ENCODE measurements around the gene FAM110A. TPM values are rescaled to one million over a fixed set of nuclear protein-coding genes. Genes with fewer than 3 reads are reported as not detected.

The FAM110A gene
- total and polyA plus RNA-seq, 4 donors = 8.6 to 17.9 (median 12.7) TPM

DNA sequence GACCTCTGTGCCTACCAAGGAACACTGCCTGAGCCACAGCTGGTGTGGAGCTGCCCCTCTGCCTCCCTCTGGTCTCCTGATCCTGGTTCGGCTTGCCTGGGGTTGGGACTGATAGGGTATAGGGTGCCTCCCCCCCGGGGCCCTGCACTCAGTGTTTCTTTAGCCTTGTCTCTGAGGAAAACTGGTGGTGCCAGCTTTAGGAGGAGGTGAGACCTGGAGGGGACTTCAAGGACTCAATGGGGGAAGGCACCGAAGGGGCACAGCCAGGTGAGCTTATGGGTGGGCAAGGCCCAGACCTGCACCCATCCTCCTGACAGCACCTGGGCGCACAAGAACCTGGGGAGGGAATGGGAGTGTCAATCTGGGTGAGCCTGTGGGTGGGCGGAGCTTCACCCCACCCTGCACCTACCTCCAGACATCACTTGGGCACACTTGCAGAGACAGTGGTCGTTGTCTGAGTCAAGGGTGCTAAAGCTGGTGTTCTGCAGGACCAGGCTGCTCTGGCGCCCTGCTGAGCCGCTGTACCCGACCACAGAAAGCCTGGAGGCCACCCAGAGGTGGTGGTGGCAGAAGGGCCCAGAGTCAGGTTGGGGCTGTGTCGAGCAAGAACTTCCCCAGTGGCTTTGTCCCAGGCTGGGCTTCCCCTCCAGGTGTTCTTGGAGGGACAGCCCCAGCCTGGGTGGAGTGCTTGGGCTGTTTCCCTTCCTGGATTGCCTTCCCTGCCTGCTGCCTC, 40.5 kb downstream of the FAM110A start:
- Histone ChIP-seq H3K27ac (ENCODE audit: low read depth in 1 of 2, low read length in 1 of 2) (no peak overlapping the region), H3K9me3 (ENCODE audit: control insufficient read depth in 4 of 4, insufficient read depth in 3 of 4, low read length in 3 of 4) (no peaks in the 10 kb centered on the region), H3K27me3 (ENCODE audit: control insufficient read depth in 3 of 3, insufficient read depth in 3 of 3, low read length in 2 of 3) (no peaks in the 10 kb centered on the region), H3K9ac (ENCODE audit: insufficient read depth in 1 of 2, low read length in 2 of 2) (no peak overlapping the region), H3K36me3 (ENCODE audit: control insufficient read depth in 4 of 4, insufficient read depth in 4 of 4, low read length in 4 of 4) (no peaks in the 10 kb centered on the region), H3K4me1 (ENCODE audit: control insufficient read depth in 5 of 5, insufficient read depth in 5 of 5, low read length in 5 of 5) (no peaks in the 10 kb centered on the region), H3K4me3 (no peak overlapping the region)
- WGBS, 2 donors = 82 to 86% methylated on average over 10 of the region's 10 CpGs
- DNase-seq (no peak), ATAC-seq (ENCODE audit: insufficient read depth, low FRiP score) (no peak)
- TF ChIP-seq, protein P1, sequence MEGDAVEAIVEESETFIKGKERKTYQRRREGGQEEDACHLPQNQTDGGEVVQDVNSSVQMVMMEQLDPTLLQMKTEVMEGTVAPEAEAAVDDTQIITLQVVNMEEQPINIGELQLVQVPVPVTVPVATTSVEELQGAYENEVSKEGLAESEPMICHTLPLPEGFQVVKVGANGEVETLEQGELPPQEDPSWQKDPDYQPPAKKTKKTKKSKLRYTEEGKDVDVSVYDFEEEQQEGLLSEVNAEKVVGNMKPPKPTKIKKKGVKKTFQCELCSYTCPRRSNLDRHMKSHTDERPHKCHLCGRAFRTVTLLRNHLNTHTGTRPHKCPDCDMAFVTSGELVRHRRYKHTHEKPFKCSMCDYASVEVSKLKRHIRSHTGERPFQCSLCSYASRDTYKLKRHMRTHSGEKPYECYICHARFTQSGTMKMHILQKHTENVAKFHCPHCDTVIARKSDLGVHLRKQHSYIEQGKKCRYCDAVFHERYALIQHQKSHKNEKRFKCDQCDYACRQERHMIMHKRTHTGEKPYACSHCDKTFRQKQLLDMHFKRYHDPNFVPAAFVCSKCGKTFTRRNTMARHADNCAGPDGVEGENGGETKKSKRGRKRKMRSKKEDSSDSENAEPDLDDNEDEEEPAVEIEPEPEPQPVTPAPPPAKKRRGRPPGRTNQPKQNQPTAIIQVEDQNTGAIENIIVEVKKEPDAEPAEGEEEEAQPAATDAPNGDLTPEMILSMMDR (IDR thresholded peaks at IDR 0.05; ENCODE audit: control extremely low read depth, extremely low read depth) = no peak

DNA sequence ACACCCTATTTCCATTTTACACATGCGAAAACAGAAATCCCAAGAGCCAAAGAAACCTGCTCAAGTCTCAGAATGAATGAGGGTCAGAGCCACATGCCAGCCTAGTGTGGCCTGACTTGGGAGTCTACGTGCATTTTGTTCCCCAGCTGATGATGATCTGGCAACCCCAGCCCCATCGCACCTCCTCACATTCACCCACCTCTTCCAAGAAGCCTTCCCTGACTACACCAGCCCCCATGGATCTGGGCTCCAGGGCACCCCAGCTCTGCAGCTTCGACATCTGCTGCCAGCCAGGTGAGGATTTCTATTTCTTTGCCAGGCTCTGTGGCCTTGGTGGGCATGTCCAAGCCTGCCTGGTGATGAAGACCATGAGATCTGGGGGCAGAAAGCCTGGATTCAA, 41.6 kb downstream of the FAM110A start:
- Histone ChIP-seq H3K4me1 (ENCODE audit: control insufficient read depth in 5 of 5, insufficient read depth in 5 of 5, low read length in 5 of 5) (no peaks in the 10 kb centered on the region), H3K4me3 (no peak overlapping the region), H3K27me3 (ENCODE audit: control insufficient read depth in 3 of 3, insufficient read depth in 3 of 3, low read length in 2 of 3) (no peaks in the 10 kb centered on the region), H3K9ac (ENCODE audit: insufficient read depth in 1 of 2, low read length in 2 of 2) (no peak overlapping the region), H3K36me3 (ENCODE audit: control insufficient read depth in 4 of 4, insufficient read depth in 4 of 4, low read length in 4 of 4) (no peaks in the 10 kb centered on the region), H3K9me3 (ENCODE audit: control insufficient read depth in 4 of 4, insufficient read depth in 3 of 4, low read length in 3 of 4) (no peaks in the 10 kb centered on the region), H3K27ac (ENCODE audit: low read depth in 1 of 2, low read length in 1 of 2) (no peak overlapping the region)
- ATAC-seq (ENCODE audit: insufficient read depth, low FRiP score) (no peak), DNase-seq (no peak)
- TF ChIP-seq, protein P1 (IDR thresholded peaks at IDR 0.05; ENCODE audit: control extremely low read depth, extremely low read depth) = no peak
- 87 to 93% methylated on average over 4 of the region's 4 CpGs for WGBS, 2 donors

DNA sequence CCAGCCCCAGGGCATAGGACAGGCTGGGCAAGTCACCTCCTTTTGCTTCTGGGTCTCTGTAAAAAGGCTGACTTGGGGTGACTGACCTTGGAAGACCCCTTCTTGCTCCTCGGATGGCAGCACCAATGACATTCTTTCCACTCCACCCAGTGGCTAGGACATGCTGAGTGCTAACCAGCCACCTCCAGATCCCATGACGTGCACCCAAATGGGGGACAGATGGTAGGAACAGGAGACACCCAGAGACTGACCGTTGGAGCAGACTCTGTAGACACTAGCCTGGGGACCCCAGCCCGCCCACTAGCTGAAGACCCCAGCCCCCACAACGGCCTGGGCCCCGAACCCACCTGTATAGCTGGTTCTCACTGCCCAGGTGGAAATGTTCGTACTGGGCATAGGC, 44.3 kb downstream of the FAM110A start:
- Histone ChIP-seq H3K27ac (ENCODE audit: low read depth in 1 of 2, low read length in 1 of 2) (no peak overlapping the region), H3K9me3 (ENCODE audit: control insufficient read depth in 4 of 4, insufficient read depth in 3 of 4, low read length in 3 of 4) (no peaks in the 10 kb centered on the region), H3K4me3 (no peak overlapping the region), H3K36me3 (ENCODE audit: control insufficient read depth in 4 of 4, insufficient read depth in 4 of 4, low read length in 4 of 4) (no peaks in the 10 kb centered on the region), H3K27me3 (ENCODE audit: control insufficient read depth in 3 of 3, insufficient read depth in 3 of 3, low read length in 2 of 3) (no peaks in the 10 kb centered on the region), H3K9ac (ENCODE audit: insufficient read depth in 1 of 2, low read length in 2 of 2) (no peak overlapping the region), H3K4me1 (ENCODE audit: control insufficient read depth in 5 of 5, insufficient read depth in 5 of 5, low read length in 5 of 5) (no peaks in the 10 kb centered on the region)
- WGBS, 2 donors = 82 to 92% methylated on average over 7 of the region's 7 CpGs
- TF ChIP-seq, protein P1 (IDR thresholded peaks at IDR 0.05; ENCODE audit: control extremely low read depth, extremely low read depth) = no peak
- DNase-seq (no peak), ATAC-seq (ENCODE audit: insufficient read depth, low FRiP score) (no peak)

All from lung (tissue), 12 donors.